Activated CD4-positive, CD25-positive, alpha-beta regulatory T cell treated with anti-CD3 and anti-CD28 coated beads, Interleukin-2, amount 50 U/mL, for 72 hours (primary cell): ENCODE results near the gene ZFYVE27.

Experiments used
- DNase-seq: peaks from one replicate; pipeline ENCODE4 v3.0.0; 2021

ZFYVE27 gene

GRCh38 chr10:97771913-97772823, 35.2 kb downstream of the ZFYVE27 start, which contains the start of gene SFRP5:
TSS of gene SFRP5 (minus strand) at chr10:97771999. CDS start at chr10:97771833, 166 bp downstream.
- no peak for DNase-seq

- DNase-seq: no peak
Observed at GRCh38 chr10:97773096-97773495, 36.2 kb downstream of the ZFYVE27 start.

GRCh38 chr10:97774811-97775294, 37.9 kb downstream of the ZFYVE27 start:
- no peak for DNase-seq

- DNase-seq: no peak
Observed at GRCh38 chr10:97777143-97777542, 40.2 kb downstream of the ZFYVE27 start.

- no peak for DNase-seq
Observed at GRCh38 chr10:97778452-97779302, 41.7 kb downstream of the ZFYVE27 start.

GRCh38 chr10:97779492-97779891, 42.6 kb downstream of the ZFYVE27 start:
- DNase-seq: no peak

GRCh38 chr10:97779975-97780374, 43.0 kb downstream of the ZFYVE27 start:
- DNase-seq: no peak

- DNase-seq: no peak
Observed at GRCh38 chr10:97780841-97781617, 44.1 kb downstream of the ZFYVE27 start.

GRCh38 chr10:97781618-97782331, 44.8 kb downstream of the ZFYVE27 start:
- DNase-seq: no peak

- DNase-seq: no peak
Observed at GRCh38 chr10:97782455-97783228, 45.7 kb downstream of the ZFYVE27 start.

- DNase-seq: no peak
Observed at GRCh38 chr10:97784200-97784810, 47.4 kb downstream of the ZFYVE27 start.

- DNase-seq: no peak
Observed at GRCh38 chr10:97785231-97785630, 48.3 kb downstream of the ZFYVE27 start.

- no peak for DNase-seq
Observed at GRCh38 chr10:97785731-97786130, 48.8 kb downstream of the ZFYVE27 start.

GRCh38 chr10:97788552-97789442, 51.9 kb downstream of the ZFYVE27 start:
- DNase-seq: no peak

- DNase-seq: no peak
Observed at GRCh38 chr10:97789770-97790397, 53.0 kb downstream of the ZFYVE27 start.

- peak; percentile 71 for DNase-seq
Observed at GRCh38 chr10:97791824-97792721, 55.1 kb downstream of the ZFYVE27 start.

- DNase-seq: no peak
Observed at GRCh38 chr10:97795886-97796285, 59.0 kb downstream of the ZFYVE27 start.

- no peak for DNase-seq
Observed at GRCh38 chr10:97796651-97797050, 59.7 kb downstream of the ZFYVE27 start.
